KG1 (cell line): ENCODE measurements around the gene BDNF.

ENCODE experiments used
- DNase-seq: peaks from one replicate; lab custom pipeline; 2025; lab: John Stamatoyannopoulos, UW

Gene BDNF

GRCh38 chr11:27705873-27706820 lies 5.9 kb upstream of the BDNF start:
- DNase-seq = no peak

- no peak for DNase-seq
These were observed 3.2 kb upstream of the BDNF start for GRCh38 chr11:27703481-27703880.

GRCh38 chr11:27702811-27703210 lies 2.6 kb upstream of the BDNF start:
- DNase-seq = no peak

- no peak for DNase-seq
These were observed 1.3 kb upstream of the BDNF start for GRCh38 chr11:27701355-27702105.

- DNase-seq = no peak
These were observed 317 bp downstream of the BDNF start for GRCh38 chr11:27699926-27700350.

- no peak for DNase-seq
These were observed 871 bp downstream of the BDNF start for GRCh38 chr11:27699242-27699925.

- DNase-seq = peak; percentile 16
These were observed 1.4 kb downstream of the BDNF start for GRCh38 chr11:27698872-27699241.

- DNase-seq = no peak
These were observed 2.5 kb downstream of the BDNF start for GRCh38 chr11:27697679-27698275.

- DNase-seq = no peak
These were observed 3.3 kb downstream of the BDNF start for GRCh38 chr11:27696961-27697360.

- no peak for DNase-seq
These were observed 4.1 kb downstream of the BDNF start for GRCh38 chr11:27696115-27696514.

GRCh38 chr11:27694992-27695391 lies 5.3 kb downstream of the BDNF start:
- DNase-seq = no peak

GRCh38 chr11:27693398-27693797 lies 6.9 kb downstream of the BDNF start:
- no peak for DNase-seq

- no peak for DNase-seq
These were observed 7.5 kb downstream of the BDNF start for GRCh38 chr11:27692781-27693180.

- no peak for DNase-seq
These were observed 12.2 kb downstream of the BDNF start for GRCh38 chr11:27688076-27688475.

- DNase-seq = no peak
These were observed 18.6 kb downstream of the BDNF start for GRCh38 chr11:27681664-27682063.

- DNase-seq = no peak
These were observed 20.9 kb downstream of the BDNF start for GRCh38 chr11:27679136-27680015.

- DNase-seq = no peak
These were observed 22.0 kb downstream of the BDNF start for GRCh38 chr11:27678242-27678641.

- no peak for DNase-seq
These were observed 23.1 kb downstream of the BDNF start for GRCh38 chr11:27677108-27677507.

GRCh38 chr11:27673979-27674663 lies 26.1 kb downstream of the BDNF start:
- DNase-seq = no peak

GRCh38 chr11:27672836-27673464 lies 27.3 kb downstream of the BDNF start:
- DNase-seq = no peak
